GM12892 (cell line): ENCODE data around the gene TTC27.

Experiments
- POLR2A ChIP-seq: IDR thresholded peaks from 2 replicates; pipeline ENCODE4 v1.6.1; 2011; ENCODE audit warnings: low read depth, low read length, control low read depth
- POLR2AphosphoS5 ChIP-seq: IDR thresholded peaks from 2 replicates; pipeline ENCODE4 v1.6.1; 2011; ENCODE audit warnings: low read depth, low read length, control low read depth

GRCh38 chr2:32647180-32647651 is 19.4 kb downstream of the TTC27 start:
- no peak for TF ChIP-seq POLR2AphosphoS5
- TF ChIP-seq POLR2A = no peak
